GM19324 (cell line): ENCODE data around the gene ZMIZ1.

Experiments used
- ATAC-seq: cut with Tn5 transposase; IDR thresholded peaks from one replicate; pipeline ENCODE4 v1.9.1; 2021; ENCODE audit warnings: mild to moderate bottlenecking, moderate library complexity; ENCODE audit not compliant: unreplicated experiment, low FRiP score

Gene ZMIZ1

DNA sequence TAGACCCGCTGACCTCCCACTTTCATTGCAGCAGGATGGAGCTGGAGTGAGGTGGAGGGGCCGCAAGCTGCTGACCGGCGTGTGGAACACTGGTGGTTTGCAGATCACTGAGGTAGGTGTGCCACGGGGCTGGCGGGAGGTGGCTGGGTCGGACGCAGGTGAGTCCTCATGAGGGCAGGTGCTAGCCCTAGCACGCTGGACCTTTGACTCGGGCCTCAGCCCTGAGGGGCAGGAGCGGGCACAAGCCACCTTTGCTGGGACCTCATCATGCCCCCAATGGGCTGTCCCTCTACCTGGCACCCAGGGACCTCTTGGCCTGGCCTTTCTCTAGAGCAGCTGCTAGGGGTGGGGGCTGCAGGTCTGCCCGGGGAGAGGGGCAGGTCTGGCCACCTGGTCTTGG is 93.3 kb downstream of the ZMIZ1 start:
- ATAC-seq: no peak

DNA sequence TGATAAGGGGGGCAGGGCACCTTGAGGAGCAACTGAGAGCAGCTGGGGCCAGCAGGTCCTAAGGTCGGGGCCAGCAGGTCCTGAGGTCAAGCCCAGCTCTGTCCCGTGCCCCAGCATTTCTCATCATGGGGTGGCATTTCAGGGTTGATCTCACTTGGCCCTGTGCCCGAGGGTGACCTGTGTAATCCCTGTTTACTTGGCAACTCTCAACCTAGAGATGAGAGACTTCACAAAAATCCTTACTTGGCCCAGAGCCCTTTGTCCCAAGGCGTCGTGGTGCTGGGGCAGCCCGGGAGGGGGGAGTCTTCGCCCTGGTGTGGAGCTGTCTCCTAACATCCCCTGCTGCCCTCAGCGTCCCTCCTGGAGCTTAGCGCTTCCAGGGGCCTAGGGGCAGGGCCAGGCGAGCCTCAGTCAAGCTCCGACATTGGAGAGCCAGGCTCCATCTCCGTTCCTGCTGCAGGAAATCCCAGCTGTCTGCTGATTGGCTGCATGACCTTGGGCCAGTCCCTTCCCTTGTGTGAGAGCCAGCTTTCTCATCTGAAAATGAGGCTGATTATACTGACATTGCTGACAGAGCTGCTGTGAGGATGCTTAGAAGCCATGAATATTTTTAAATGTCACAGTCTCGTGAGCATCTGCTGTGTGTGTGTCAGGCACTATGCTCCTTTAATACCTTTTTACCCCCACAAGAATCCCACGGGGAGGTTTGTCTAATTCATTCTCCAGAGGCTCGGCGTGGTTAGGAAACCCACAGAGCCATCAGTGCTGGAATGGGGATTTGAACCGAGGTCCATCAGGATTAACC is 94.3 kb downstream of the ZMIZ1 start:
- no peak for ATAC-seq

DNA sequence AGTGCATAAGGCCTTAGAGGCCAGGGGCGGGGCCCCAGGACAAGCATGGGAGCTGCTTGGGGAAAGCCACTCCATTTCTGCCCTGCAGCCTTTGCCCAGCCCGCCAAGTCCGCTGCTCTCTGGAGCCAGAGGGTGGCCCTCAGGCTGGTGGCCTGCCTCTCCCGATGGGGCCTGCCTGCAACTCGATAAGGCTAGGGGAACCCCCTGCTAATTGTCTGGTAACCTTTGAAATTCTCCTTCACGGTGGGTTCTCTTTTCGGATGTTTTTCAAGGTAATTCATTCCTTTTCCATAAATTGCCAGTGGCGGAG is 94.9 kb downstream of the ZMIZ1 start:
- no peak for ATAC-seq

DNA sequence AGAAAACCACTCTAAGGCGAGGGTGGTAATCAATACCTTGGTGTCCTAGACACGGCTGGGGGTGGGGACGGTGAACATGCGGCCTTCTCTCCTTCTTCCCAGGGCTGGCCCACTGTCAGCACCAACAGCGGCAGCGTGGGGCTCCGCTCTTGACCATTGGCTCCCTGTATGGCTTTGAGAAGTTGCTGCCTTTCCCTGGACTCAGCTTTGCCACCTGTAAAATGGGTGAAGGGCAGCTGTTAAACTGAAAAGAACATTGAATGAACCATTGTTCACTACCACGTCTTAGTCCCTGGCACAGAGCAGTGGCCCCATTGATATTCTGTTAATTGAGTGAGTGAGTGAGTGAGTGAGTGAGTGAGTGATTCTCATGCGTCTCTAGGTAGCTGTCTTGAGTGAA is 95.3 kb downstream of the ZMIZ1 start:
- ATAC-seq: no peak

DNA sequence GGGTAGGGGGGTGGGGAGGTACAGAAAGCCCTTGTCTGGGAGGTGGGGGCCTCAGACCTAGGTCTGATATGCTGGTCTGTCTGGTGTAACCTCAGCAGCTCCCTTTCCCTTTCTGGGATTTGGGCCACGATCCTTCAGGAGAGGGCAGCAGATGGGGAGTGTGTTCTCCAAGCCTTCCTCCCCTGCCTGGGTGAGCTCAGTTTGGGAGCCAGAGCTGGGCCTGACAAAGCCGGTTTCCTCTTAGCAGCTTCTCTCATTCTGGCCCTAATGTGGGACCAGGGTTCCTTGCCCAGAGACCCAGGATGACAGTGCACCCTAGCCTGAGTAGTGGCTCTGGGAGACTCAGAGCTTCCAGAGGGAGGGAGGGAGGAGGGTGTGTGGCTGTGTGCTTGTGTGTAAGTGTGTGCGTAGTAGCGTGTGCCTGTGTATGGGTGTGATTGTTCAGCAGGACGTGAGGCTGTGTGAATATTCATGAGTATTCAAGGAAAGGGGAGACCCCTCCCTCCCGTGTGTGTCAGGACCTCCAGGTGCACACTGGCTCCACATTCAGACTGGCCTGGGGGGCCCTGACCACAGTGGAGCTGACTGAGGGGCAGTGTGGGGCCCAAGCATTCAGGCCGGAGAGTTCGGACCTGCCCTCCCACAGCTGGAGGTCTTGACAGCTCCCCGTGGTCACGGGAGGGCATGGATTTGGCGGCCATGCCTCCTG is 96.5 kb downstream of the ZMIZ1 start:
- no peak for ATAC-seq

DNA sequence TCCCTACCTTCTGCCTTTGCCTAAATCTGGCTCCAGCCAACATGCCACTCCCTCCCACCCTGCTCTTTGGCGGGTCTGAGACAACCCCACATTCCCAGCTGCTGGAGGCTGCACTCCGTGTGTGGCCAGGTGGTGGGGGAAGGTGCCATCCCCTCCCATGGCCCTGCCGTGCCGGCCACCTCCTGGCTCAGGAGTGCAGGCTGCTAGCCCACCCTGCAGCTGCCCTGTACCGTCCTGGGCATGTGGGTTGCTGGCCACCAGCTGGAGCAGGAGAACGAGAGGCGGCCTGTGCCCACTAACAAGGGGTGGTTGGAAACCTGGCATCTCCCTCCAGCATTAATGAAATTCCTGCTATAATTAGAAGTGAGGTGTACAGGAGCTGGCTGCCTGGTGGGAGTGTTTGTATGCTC is 97.6 kb downstream of the ZMIZ1 start:
- no peak for ATAC-seq

DNA sequence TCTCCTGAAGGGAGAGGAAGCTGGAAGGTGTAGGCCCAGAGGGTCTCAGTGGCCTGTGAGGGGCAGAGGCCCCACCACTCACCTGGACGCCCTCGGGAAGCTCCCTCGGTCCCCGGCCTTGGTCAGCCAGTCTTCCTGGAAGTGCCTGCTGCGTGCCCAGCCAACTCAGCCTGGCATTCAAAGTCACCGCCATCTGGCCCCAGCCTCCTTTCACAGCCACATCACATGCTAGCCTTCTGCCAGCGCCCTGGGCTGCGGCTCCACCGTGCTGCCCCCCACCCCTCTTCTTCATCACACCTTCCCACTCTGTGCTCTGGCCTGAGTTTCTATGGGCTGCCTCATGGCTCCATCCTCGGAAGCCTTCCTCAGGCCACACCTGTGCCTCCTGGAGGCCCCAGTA is 98.0 kb downstream of the ZMIZ1 start:
- ATAC-seq: no peak

DNA sequence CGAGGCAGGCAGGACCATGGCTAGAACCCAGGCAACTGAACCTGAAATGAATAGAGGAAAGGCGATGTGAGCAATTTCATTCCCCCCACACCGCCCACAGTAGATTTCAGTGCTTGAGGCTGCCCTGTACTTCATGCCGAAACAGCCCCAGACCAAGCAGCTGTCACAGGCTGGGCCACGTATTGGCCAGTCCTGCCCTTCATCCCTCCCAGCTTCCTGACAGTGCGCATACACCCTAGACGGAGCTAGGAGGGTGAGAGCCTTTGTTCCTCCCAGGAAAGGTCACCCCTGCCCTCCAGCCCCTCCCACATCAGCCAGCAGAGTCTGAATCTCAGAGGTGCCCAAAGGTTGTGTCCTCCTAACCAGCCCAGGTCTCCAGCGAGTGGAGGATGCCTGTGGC is 98.8 kb downstream of the ZMIZ1 start:
- no peak for ATAC-seq

DNA sequence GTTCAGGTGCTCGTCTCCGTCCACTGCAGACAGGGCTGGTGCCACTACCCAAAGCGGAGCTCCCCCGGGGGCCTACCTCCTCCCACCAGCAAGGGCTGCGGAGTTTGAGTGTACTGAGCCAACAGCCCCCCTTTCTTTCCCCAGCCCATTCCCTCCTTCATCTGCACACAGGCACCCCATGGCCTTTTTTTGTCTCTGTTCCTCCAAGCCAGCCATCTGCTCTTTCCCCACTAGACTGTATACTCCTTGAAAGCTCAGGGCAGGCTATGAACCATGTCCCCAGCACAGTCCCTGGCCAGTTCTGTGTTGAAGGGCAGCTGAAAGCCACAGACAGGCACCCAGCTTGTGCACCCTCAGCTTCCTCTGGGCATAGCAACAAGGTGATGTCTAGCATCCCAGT is 99.4 kb downstream of the ZMIZ1 start:
- no peak for ATAC-seq

DNA sequence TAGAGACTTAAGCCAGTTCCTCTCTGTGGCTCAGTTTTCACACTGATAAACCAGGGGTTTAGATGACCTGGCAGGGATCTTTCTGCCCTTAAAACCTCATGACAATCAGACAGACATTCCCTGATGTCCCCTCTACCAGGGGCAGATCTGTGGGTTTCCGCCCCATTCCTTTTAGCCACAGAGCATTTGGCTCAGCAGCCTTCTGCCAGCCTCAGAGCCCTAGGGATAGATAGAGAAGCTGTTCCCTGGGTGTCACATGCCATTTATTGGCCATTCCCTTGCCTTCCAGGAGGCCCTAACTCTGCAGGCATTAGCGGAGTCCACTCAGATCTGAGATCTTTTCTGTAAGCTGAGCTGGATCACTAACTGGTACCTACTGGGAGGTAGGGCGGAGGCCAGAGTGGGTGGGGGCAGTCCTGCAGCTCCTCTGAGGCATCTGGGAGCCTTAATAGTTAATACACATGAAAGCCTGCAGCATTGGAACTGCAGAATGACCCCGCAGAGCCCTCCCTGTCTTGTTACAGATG is 101.5 kb downstream of the ZMIZ1 start:
- no peak for ATAC-seq

DNA sequence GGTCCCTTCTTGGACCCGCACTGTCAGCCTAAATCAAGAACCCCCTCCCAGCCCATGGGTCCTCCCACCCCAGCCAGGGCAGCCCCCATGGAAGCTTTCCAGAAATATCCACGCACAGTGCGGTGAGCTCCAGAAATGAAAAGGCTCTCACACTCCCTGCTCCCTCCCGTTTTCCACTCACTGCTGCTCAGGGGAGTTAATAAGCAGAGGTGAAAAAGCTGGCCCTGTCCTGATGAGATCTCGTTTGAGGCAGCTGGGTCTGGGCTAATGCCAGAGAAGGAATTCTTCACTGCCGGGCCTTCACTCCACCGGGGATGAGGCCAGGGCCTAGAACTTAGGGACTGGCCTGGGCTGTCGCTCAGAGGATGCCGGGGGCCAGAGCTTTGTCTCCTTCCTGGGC is 102.2 kb downstream of the ZMIZ1 start:
- ATAC-seq: no peak

DNA sequence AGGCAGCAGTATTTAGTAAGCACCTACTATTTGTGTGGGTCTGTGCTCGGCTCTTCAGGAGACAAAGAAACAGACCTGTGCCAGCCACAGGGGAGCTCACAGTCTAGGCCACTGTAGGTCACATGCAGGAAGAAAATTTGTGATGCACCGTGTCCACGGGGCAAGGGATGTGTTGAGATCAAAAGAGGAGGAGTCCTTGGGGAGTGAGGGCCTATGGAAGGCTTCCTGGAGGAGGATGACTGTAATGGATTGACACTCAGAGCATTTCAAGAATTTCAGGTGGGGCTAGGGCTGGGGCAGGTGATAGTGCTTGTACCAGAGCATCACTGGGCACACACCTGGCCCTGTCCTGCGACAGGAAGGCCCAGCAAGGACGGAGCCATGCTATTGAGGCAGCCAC is 102.7 kb downstream of the ZMIZ1 start:
- ATAC-seq: no peak

DNA sequence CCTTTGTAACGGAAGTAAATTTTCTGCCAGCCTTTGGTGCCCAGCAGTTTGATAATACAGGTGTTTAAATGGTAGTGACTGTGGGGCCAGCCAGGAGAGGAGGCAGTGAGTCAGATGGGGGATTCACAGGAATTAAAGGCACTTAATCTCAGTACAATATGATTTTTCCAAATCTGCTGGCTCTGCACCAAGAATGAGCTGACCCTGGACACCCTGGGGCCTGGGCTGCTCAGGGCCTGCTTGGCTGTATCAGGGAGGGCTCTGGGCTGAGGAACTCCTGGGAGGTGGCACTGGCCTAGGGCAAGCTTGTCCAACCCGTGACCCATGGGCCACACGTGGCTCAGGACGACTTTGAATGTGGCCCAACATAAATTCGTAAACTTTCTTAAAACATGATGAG is 104.1 kb downstream of the ZMIZ1 start:
- no peak for ATAC-seq

DNA sequence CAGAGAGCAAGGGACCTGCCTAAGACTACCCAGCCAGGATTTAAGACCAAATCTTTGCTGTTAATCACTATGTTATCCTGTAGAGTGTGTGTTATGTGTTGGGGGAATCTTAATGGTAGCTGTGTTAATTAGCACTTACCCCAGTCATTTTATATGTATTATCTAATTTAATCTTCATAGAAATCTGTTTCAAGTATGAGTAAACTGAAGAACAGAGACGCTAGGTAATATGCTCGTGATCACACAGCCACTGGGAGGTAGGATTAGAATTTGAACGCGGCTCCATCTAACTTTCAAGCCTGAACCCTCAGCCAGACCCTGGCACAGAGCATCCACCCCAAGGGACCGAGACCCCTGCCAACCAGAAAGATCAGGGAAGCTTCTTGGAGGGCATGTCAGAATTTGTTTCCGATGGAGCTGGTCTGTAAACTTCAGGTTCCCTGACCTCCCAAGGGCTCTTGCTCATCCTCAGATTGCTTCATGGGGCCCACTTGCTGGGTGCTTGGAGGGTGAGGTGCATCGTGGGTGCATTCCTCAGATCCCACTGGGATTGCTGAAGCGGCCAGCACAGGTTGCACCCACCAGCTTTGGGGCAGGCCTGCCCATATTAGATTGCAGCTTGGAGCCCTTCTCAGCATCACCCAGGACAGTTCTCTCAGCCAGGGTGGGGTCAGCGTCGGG is 105.0 kb downstream of the ZMIZ1 start:
- ATAC-seq: no peak

DNA sequence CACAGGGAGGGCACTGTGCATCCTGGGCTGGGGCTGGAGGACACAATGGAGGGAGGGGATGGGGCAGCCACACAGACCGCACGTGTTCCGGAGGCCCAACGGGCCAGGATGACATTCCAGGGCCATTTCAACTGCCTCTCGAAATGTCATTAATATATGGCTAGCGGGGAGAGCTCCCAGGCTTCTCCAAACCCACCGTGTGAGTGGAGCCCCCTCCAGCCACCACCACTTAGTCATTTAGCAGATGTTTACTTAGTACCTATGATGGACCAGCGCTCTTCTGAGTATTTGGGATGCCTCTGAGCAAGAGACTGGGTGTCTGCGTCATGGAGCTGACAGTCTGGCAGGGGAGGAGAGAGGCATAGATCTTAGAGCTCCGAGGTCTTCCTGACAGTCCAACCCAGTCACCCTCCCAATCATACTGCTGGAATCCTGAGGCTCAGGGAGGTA is 107.3 kb downstream of the ZMIZ1 start:
- no peak for ATAC-seq

DNA sequence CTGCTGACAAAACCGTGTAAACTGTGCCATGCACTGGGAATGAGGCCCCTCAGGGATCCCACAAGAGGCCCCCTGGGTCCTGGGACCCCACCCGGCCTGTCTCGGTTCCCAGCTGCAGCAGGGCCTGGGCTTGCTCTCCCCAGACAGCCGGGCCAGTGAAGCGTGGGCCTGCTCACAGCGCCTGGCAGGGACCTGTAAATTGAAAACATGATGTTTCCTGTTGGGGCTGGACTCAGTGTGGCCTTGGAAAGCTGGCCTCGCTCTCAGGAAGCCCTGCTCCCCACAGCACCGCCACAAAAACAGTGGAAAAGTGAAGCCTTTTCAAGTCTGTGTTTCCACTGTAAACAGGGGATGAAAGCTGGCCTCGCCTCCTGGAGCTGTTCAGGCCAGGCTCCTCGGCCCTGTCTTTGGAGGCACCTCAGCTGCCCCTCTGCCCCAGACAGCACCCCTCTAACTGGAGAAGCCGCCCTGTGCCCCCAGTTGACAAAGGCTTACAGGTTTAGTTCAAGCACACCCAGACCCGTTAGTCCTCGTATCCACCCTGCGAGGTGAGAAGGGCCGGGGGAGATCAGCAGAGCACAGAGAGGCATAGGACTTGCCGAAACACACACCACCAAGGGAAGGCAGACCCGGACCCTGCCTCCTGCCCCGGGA is 108.3 kb downstream of the ZMIZ1 start:
- no peak for ATAC-seq

DNA sequence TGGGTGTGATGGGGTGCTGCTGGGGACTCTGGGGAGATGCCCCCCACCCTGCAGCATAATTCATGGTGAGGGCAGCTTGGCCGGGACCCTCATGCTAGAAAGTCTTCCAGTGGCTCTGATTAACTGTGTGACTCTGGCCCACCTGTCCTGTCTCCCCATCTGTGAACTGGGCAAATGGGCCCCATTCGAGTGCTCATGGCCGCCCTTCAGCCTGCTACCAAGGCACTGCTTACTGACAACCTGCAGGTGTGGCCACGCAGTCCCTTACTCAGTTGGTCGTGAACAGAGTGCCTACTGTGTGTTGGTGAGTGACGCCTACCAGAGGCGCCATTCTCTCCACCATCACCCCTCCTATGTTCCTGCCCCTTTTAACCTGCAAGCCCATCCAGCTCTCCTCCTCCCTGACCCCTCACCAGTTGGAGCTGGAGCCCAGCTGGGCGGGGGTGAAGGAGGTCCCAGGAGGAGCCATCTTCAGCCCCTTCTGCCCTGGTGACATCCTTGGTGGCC is 109.4 kb downstream of the ZMIZ1 start:
- no peak for ATAC-seq

DNA sequence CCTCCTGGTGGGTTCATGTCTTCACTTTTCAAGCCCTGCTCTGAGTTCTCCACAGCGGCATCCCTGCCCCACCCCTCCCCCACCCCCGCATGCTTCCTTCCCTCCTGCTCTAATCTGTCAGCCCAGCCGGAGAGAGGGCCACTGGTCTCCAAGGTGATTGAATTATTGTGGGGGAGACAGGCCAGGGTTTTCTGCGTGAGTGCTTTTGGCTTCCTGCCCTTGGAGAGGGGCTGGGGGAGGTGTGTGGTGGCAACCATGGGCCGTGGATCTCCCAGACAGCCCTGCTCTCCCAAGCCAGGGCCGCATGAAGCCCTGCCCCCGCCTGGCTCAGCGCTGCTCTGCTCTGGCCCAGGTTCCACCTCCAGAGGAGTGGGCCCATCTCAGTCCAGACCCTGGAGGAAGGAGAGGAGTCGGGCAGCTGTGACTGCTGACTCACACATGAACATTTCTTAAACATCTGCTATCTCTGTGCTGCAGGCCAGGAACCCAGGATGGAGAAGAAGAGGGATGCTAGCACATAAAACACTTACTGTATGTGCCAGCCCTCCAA is 109.9 kb downstream of the ZMIZ1 start:
- no peak for ATAC-seq

DNA sequence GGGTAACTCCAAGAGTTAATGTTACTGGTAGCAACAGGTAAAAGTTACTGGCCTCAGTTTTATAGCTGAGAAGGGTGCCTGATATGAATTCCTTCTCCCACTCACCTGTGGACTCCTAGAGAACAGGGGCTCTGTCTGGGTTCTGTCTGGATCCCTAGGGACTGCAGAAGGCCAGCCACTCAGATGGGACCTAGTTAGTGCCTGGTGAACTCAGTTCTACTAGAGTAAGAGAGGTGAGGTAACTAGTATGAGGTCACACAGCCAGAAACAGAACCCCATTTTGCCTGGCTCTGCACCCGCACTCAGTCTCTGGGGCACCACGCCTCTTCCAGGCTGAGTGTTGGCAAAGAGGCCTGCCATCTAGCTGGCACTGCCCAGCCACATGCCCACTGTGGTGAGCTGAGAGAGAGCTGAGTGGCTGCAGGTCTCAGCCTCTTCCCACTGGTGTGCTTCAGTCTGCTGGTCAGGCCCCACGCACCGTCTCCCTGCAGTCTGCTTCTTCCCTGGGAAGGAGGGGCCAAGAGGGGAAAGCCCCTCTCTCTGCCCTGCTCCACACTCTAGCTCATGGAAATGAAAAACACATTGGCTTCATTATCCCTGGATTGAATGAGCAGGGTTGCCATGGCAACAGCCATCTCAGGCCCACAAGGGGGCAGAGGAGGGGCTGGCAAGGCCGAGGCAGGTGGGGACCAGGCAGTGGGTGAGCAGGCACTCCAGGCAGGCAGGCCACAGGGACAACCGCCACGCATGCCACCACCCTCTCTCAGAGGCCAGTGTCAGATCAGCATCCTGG is 110.6 kb downstream of the ZMIZ1 start:
- ATAC-seq: no peak

DNA sequence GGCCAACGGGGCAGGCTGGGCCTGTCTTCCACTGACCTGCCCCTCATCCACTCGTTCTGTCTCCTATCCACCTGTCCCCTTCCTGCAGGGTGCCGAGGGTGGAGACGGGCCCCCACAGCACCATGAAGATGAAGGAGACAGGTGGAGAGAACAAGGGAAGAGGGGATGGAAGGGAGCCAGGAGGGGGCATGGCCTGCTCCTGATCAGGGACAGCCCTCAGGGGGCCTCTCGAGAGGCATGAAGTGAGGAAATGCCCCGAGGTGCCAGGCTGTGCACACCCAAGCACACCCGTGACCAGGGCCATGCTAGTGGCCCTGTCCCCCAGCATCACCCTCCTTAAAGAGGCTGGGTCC is 111.2 kb downstream of the ZMIZ1 start:
- no peak for ATAC-seq
